GM08714 (cell line): ENCODE measurements around the gene CSTB.

Experiments used
- H3K4me3 ChIP-seq: fragments of 200-500 bp; sonication (Bioruptor generic); 2 replicates; pipeline ENCODE4 v1.5.1; 2014; ENCODE audit warnings: mild to moderate bottlenecking, low read length, inconsistent platforms
- ZNF274 ChIP-seq: IDR thresholded peaks from 2 replicates; pipeline ENCODE4 v1.6.1; 2012; ENCODE audit warnings: mild to moderate bottlenecking, low read depth, low read length

The CSTB gene

DNA sequence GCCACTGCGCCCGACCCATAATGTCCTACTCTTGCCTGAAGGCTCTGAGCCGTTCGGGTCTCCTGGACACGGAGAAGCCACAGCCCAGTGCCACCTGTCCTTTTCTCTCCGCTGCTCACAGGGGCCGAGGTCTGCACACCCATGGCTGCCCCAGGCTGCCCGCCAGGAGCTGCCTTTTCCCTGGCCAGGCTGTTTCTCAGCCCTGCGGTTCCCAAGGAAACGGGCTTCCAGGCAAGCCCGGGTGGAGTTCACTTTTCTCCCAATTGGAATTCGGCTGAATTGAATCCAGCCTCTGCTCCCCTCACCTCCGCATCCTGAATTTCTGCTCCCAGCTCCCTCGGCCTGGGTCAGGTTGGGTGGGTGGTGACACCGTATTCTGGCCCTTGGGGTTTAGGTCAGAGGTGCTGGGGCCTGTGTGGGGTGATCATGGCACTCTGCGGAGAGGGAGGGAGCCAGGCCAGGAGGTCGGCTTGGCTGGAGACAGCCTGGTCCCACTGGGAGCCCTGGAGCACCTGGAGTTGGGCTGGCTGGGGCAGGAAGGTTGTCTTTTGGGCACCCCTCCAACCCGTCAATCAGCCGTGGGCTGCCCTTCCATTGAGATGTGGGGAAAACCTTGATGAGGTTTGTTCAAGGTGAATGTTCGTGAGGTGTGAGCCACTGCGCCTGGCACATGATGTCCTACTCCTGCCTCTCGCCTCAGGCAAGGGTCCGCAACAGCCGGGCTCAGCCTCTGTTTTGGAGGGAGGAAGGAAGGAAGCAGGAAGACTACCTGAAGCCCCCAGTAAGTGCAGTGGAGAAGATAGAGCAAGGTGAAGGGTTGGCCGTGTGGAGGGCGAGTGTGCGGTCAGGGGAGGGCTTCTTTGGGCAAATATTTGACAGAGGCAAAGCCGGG lies 38.4 kb upstream of the CSTB start:
- H3K4me3 ChIP-seq: no peak overlapping the region
- no peak for TF ChIP-seq ZNF274

DNA sequence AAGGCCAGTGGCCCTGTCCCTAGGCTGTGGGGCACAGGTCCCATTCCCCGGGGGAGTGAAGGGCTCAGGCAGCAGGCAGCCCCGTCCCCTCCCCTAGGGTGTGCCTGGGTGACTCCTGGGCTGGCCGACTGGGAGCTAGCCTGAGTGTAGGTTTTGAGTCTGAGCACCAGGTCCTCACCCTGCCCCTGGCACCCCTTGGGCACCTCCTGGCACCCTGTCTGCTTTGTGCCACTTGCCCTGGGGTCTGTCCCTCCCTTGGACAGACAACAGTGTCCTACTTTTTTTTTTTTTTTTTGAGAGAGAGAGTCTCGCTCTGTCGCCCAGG lies 37.5 kb upstream of the CSTB start:
- H3K4me3 ChIP-seq: no peak overlapping the region
- no peak for TF ChIP-seq ZNF274

DNA sequence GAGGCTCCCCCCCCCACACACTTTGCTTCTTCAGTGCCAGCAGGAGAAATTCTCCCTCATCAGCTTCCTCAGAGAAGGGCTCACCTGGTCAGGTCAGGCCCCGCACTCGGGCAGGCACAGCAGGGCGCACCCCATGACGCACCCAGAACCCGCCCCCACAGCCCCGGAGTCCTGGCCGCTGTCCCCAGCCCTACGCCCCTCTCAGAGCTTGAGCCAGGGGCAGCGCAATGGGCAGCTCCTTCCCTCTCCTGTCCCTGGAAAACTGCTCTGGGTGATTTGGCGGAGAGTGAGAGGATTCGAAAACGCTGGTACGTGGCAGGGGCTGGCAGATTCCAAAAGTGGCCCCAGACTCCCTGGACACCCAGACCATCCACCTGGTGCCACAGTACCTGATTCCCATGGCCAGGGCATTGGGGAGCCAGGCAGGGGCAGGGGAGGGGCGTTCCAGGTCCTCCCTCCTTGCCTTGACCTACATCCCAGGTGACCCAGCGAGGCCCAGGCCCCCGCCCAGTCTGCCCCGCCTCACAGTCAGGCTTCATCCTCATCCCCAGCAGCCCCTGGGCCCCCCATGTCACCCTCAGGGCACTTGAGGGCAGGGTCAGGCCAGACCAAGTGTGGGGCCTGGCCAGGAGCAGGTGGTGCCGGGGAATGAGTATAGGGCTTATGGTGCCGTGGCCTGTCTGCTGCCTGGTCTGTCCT lies 37.0 kb upstream of the CSTB start:
- no peak overlapping the region for H3K4me3 ChIP-seq
- TF ChIP-seq ZNF274: no peak

DNA sequence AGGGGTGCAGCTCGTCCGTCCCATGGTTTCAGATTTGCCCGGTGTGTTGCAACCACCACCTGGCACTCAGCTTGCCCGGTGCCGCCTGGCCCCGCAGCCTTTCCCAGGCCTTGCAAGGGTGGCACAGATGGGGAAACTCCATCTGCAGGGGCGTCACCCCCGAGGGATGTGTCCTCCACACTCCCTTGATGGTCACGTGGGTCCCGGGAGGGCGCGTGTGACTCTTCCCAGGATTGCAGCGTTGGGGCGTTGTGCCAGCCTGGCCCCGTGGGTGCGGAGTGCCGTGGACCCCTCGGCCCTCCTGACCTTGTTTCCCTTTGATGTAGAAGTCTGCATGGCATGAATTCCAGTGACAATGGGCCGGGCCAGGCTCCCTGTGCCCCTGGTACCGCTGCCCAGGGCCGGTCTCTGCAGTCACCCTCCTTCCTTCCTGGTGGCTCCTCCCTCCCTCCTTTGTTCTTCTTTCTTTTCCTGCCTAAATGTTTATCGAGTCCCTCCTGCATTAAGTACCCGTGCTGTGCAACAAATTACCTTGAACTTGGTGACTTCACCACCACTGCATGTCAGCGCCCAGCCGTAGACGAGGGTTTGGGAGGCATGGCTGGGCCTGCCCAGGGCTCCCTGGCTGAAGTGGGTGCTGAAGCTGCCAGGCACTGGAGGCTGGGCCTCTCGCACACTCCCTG lies 36.2 kb upstream of the CSTB start:
- no peak for TF ChIP-seq ZNF274
- H3K4me3 ChIP-seq: no peak overlapping the region

DNA sequence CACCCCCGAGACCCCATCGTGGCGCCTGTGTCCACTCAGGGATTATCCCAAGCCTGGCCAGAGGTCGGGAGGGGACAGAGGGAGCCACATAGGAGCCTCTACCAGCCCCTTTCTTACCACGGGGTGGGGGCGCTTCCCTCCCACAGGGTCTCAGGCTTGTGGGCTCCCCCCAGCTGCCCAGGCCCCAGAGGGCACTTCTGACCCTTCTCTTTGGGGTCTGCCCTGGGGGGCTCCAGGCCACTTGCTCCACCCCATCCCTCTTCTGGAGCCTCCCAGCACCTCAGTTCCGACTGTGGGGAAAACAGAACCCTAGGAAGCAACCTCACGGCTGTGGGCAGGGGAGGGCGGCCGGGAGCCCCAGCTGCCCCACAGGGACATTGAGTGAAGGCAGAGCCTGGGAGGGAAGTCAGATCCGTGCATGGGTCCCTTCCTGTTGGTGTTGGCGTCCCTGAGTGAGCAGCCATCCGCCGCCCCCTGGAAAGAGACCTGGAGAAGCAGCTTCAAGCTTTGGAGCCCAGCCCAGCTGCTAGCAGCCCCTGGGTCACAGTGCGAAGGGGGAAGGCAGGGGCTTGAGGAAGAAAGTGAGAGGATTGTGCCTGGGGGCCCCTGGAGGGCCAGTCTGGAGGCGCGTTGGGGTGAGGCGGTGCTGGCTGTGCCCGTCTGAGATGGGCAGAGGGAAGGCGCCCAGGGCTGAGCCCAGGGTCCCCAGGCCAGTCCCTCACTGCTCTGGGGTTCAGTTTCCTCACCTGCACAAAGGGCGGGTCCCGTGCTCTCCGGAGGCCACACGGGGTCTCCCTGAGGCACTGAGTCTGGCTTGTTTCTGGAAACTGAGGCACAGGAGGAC lies 35.4 kb upstream of the CSTB start:
- H3K4me3 ChIP-seq: no peak overlapping the region
- no peak for TF ChIP-seq ZNF274

DNA sequence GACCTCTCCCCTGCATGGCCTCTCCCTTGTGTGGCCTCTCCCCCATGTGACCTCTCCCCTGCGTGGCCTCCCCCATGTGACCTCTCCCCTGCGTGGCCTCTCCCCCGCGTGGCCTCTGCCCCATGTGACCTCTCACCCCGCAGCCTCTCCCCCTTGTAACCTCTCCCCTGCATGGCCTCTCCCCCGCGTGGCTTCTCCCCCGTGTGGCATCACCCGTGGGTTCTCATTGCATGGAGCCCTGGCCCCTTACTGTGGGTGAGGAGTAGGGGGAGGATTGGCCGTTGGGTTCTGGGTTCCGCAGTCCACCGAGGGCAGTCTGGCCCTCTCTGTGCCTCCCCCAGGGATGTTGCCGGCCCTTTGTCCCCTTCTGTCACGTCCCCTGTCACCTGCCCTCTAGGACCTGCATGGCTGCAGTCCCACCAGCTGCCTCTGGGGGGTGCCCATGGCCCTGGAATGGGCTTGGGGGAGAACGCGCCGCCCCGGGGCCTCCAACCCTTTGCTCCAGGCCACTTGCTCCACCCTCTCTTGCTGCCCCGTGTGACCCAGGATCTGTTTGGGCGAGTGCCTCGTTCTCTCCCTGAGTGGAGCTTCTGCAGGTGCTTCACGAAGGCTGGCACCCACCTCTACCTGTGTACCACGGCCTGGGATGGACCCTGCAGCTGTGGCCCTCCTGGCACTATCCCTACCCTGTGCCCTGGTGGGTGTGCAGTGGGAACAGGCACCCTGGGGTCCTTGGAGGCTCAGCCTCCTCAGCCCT lies 34.6 kb upstream of the CSTB start:
- no peak overlapping the region for H3K4me3 ChIP-seq
- no peak for TF ChIP-seq ZNF274

DNA sequence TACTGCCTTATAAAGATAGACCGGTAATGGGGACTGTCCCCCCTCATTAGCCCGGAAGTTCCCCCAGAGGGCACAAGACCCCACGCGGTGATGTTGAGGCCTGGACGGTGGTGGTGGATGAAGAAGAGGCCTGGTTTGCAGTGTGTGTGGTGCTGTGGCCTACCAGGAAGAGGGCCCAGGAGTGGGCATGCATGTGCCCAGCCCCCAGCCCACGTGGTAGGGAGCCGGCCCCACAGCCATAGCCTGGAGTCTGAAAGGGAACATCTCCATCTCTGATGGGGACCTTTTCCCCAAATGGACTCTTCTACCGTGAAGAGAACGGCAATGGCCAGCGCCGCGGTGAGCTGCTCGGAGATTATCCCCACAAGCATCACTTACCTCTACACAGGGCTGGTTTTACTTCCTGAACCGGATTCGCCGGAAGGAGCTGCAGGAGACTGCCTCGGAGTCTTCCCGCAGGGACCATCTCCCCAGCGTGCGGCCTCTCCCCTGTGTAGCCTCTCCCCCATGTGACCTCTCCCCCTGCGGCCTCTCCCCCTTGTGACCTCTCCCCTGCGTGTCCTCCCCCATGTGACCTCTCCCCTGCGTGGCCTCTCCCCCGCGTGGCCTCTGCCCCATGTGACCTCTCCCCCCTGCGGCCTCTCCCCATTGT lies 33.9 kb upstream of the CSTB start:
- no peak for TF ChIP-seq ZNF274
- no peak overlapping the region for H3K4me3 ChIP-seq

DNA sequence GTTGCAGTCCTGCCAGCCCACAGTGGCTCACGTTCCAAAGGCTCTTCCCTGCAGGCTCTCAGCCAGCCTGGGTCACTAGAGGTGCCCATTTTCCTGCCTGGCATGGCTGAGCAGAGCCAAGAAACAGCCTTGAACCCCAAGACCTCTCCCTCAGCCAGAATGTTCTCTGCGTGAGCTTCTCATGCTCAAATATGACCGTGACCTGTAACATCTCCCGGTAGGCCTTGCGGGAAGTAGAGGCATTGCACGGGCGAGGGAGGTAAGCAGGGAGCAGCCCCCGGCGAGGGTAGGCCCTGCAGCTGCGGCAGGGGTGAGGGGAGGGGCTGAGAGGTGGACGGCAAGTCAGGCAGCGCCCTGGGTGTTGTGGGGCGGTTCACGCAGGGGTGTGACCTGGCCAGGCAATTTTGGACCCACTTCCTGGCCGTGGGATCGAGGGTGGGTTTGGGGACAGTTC lies 33.3 kb upstream of the CSTB start:
- H3K4me3 ChIP-seq: no peak overlapping the region

DNA sequence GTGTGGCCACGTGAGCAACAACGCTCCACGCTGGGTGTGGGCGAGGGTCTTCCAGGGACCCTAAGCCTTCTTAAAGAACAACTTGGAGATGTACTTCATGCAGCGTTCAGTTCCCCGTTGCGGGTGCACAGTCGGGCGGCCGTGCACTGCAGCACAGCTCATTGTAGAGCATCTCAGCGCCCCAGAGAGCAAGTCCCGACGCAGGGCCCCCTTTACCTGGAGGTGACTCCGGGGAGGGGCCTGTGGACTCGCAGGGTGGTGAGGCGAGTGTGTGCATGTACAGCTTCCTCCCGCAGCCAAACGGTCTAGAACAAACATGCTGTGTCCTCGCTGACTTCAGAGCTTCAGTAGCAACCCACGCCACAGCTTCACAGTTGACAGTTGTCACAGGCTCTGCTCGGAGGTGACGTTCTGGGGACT lies 32.7 kb upstream of the CSTB start:
- H3K4me3 ChIP-seq: no peak overlapping the region
- no peak for TF ChIP-seq ZNF274

More for the DNA sequence above, 33.3 kb upstream of the CSTB start:
- TF ChIP-seq ZNF274: no peak

DNA sequence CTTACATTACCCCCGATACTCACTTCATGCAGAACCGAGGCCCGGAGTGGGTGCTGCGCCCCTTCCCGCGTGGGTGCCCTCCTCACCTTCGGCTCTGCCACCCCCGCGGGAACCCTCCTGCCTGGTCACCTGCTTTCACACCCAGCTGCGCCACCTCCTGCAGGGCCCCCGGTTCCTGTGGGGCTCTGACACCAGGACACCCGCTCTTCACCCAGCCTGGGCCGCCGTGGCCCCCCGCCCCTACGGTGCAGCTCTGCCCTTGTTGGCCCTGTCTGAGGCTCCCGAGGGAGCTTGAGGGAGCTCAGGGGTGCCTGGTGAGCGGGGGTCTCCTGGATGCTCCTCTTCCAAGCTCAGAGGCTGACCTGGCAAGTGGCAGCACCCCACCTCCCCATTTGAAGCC lies 32.3 kb upstream of the CSTB start:
- no peak overlapping the region for H3K4me3 ChIP-seq

DNA sequence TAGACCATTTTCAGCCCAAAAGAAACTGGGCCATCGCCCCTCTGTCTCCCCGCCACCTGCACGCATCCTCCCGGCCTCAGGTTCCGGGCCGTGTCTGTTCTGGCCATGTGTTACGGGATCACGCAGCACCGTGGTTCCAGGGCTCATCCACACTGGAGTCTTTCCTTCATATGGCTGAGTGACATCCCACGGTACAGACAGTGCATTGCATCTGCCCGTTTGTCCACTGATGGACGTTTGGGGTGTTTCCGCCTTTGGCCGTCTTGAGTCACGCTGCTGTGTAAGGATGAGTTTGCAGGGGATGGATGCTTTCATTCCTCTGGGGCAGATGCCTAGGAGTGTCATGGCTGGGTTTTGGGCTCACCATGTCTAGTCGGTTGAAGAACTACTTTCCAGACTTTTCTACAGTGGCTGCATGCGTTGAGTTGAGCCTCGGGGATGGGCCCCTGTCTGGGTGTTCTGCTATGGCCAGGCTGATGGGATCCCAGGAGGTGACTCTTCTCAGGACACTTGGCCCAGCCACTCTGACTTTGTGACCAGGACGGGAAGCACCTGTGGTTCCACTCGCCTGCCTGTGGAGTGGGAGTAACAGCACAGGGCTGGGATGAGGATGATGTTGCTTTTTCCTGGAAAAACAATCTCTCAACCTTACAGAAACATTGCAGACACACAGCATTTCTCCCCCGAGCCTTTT lies 30.1 kb upstream of the CSTB start:
- H3K4me3 ChIP-seq: peak overlapping the region; percentile 1; the same call in 1 of the 2 replicates
- no peak for TF ChIP-seq ZNF274

More for the DNA sequence above, 32.3 kb upstream of the CSTB start:
- no peak for TF ChIP-seq ZNF274

DNA sequence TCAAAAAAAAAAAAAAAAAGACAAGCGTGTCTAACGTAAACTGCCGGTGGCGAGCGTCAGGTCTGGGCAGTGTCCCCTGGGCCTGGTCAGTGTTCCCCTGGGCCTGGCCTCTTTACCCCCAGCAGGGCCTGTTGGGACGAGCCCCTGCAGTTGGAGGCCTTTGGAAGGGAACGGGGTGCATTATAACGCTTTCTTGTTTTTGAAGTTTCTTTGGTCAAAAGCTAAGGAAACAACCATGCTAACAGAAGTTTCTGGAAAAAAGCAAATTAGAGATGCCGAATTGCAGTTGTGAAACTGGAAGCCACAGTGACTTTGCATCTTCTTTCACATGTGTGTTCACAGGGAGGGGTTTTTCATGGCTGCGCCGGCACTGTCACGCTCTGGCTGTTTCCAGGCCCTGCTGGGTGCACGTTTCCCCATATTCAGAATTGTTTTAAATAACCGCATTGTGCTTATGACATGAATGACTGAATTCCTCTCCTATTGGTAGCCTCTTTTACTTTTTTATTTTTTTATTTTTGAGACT lies 29.2 kb upstream of the CSTB start:
- H3K4me3 ChIP-seq: no peak overlapping the region
- no peak for TF ChIP-seq ZNF274
